SH-SY5Y (cell line): Measurements from ENCODE around the gene P4HB.
A peak's percentile ranks its signal among the peaks of the same experiment; 100 is the strongest.

Experiments used
- GATA2 ChIP-seq: IDR thresholded peaks from 2 replicates; pipeline ENCODE4 v1.6.1; 2011; ENCODE audit warnings: mild to moderate bottlenecking, low read depth, low read length
- GATA3 ChIP-seq: IDR thresholded peaks from 2 replicates; pipeline ENCODE4 v1.6.1; 2011; ENCODE audit warnings: low read depth, mild to moderate bottlenecking, low read length, moderate library complexity

The P4HB gene

GRCh38 chr17:81811705-81812570 lies 48.4 kb downstream of the P4HB start:
- 0 out of 2 replicates have a peak, but pooled peaks have one; percentile 17 for TF ChIP-seq GATA2
- TF ChIP-seq GATA3 = no peak

GRCh38 chr17:81810892-81811704 lies 49.2 kb downstream of the P4HB start:
- no peak for TF ChIP-seq GATA2
- no peak for TF ChIP-seq GATA3

GRCh38 chr17:81810476-81810875 lies 49.9 kb downstream of the P4HB start:
- TF ChIP-seq GATA2 = no peak
- no peak for TF ChIP-seq GATA3

- TF ChIP-seq GATA3 = no peak
- no peak for TF ChIP-seq GATA2
Observed at GRCh38 chr17:81809556-81809998, 50.8 kb downstream of the P4HB start.

- TF ChIP-seq GATA2 = no peak
Observed at GRCh38 chr17:81808778-81809555, 51.4 kb downstream of the P4HB start.

DNA sequence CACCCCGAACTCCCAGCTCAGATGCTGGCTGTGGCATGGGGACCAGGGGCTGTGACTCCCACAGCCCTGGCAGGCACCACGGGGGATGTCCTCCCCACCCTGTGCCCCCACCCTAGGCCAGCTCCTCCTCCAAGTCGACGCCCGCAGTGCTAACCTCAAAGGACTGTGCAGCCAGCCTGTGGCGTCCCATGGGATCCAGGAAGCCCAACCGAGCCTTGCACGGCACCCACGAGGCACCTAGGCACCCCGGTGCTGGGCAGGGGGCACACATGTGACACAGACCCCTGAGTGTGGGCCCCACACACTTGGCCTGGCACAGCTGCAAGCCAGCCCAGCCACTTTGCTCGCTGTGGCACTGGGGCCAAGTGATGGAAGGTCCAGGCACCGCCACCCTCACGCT lies 52.5 kb downstream of the P4HB start:
- TF ChIP-seq GATA2 = no peak
- no peak for TF ChIP-seq GATA3

GRCh38 chr17:81807210-81807719 lies 53.1 kb downstream of the P4HB start:
- TF ChIP-seq GATA3 (no peak), GATA2 (no peak)

DNA sequence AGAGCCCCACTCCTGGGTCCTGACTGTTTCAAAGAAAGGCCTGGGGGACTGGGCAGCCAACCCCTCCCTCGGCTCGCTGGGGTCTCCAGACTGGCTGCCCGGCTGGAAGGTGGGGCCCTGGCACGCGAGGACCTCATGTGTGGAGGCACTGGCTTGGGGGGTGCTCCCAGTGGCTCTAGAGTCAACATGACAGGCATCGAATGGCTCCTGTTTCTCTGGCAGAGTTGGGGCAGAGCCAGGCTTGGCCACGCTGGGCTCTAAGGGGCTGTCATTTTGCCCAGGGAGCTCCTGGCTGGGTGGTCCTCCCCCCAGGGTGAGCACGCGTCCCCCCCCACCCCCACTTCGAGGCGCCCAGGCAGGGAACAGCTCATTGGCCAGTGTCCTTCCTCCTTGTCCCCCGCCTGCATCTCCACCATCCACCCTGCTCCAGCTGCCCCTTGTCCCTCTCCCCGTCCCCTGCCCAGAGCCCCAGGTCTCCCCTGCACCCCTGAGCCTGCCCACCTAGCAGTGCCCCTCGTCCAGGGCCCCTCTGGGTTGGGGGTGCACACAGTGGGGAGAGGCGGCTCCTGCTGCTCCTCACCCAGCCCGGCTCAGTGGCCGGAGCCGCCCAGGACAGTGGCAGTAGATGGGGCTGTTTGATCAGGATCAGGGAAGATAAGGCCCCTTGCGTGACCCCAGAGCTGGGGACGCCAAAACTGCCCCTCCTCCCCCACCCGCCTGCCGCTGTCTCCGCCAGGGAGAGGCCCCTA lies 53.7 kb downstream of the P4HB start:
- no peak for TF ChIP-seq GATA3
- TF ChIP-seq GATA2 = no peak

- TF ChIP-seq GATA2 = no peak
- TF ChIP-seq GATA3 = no peak
Observed at GRCh38 chr17:81805707-81806460, 54.5 kb downstream of the P4HB start.

DNA sequence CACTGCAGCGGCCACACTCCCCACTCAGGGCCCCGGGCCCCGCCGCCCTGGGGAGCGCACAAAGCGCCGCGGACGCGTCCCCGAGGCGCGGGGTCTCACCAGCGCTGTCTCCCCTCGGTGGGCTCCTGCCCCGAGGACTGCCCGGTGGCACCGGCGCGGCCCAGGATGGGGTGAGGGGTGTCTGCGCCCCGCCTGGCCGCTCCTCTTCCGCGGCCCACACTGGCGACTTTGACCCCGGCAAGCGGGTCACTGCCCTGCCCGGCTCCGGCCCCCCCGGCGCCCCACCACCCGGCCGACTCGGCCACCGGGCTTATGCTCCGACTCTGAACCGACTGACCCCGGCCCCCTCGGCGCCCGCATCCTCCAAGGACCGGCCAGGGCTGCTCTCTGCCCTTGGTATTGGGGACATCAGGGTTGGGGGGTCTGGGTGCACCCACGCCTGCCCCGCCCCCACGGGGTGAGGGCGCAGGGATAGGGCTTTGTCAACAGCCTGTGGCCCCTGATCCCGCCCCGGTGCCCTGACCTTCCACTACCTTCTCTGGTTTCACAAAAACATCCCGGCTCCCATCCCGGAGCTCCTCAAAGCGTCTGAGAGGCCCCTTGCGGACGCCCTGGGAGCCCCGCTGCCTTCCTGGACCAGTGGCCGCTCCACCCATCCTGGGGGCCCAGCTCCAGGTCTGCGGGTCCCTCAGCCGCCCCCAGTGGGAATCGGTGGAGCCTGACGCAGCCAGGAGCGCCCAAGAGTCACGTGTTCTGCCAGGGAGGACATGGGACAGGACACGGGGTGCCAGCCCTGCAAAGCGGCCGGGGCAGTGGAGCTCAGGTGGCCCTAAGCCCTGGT lies 55.6 kb downstream of the P4HB start:
- TF ChIP-seq GATA3 = no peak
- TF ChIP-seq GATA2 = no peak

GRCh38 chr17:81803728-81804558 lies 56.4 kb downstream of the P4HB start, which contains the start of gene GCGR:
Gene GCGR, plus strand, starts transcription at chr17:81804150. Its CDS starts 4,869 bp downstream, at chr17:81809019.
- TF ChIP-seq GATA3 (no peak), GATA2 (no peak)
